ENCODE measurements around the gene GGA2.

DNA sequence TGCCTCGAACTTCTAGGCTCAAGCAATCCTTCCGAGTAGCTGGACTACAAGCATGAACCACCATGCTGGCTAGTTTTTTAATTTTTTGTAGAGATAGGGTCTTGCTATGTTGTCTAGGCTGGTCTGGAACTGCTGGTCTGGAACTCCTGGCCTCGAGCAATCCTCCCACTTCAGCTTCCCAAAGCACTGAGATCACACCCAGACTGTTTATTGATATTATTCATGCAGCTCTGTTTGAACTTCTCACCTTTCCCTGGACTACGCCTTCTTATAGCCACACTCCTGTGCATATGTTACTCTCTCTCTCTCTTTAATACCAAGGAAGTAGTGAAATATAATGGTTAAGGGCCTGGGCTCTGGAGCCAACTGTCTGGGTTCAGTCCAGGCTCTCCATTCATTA is 61.9 kb downstream of the GGA2 start:
- TF ChIP-seq, protein P1, sequence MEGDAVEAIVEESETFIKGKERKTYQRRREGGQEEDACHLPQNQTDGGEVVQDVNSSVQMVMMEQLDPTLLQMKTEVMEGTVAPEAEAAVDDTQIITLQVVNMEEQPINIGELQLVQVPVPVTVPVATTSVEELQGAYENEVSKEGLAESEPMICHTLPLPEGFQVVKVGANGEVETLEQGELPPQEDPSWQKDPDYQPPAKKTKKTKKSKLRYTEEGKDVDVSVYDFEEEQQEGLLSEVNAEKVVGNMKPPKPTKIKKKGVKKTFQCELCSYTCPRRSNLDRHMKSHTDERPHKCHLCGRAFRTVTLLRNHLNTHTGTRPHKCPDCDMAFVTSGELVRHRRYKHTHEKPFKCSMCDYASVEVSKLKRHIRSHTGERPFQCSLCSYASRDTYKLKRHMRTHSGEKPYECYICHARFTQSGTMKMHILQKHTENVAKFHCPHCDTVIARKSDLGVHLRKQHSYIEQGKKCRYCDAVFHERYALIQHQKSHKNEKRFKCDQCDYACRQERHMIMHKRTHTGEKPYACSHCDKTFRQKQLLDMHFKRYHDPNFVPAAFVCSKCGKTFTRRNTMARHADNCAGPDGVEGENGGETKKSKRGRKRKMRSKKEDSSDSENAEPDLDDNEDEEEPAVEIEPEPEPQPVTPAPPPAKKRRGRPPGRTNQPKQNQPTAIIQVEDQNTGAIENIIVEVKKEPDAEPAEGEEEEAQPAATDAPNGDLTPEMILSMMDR (IDR thresholded peaks at IDR 0.05; ENCODE audit: insufficient read depth, low read length, poor library complexity, severe bottlenecking), result no peak
- TF ChIP-seq EZH2phosphoT487 (conservative IDR thresholded peaks at IDR 0.05; ENCODE audit: low read length), result no peak

Data from SU-DHL-6 (cell line).